Erythroblast (primary cell): ENCODE results near the gene THADA.

Source experiments
- DNase-seq, 2 experiments: peaks; one replicate each; lab custom pipeline; 2025; lab: John Stamatoyannopoulos, UW
- GATA1 ChIP-seq: IDR thresholded peaks from 2 replicates; pipeline ENCODE4 v1.6.1; 2011; ENCODE audit warnings: low read depth, mild to moderate bottlenecking, control low read depth, low read length, moderate library complexity
- POLR2A ChIP-seq: IDR thresholded peaks from 2 replicates; pipeline ENCODE4 v1.6.1; 2011; ENCODE audit warnings: mild to moderate bottlenecking, low read length

The THADA gene

GRCh38 chr2:43376523-43377198 is 219.2 kb downstream of the THADA start:
- no peak for DNase-seq
- TF ChIP-seq GATA1 (no peak), POLR2A (no peak)

GRCh38 chr2:43375746-43376522 is 219.9 kb downstream of the THADA start:
- no peak for DNase-seq
- no peak for TF ChIP-seq GATA1
- no peak for TF ChIP-seq POLR2A

- TF ChIP-seq POLR2A = no peak
- TF ChIP-seq GATA1 = no peak
- no peak for DNase-seq
Measured at GRCh38 chr2:43372416-43373081, 223.3 kb downstream of the THADA start.

- TF ChIP-seq POLR2A = no peak
- TF ChIP-seq GATA1 = no peak
- no peak for DNase-seq
Measured at GRCh38 chr2:43370705-43371104, 225.1 kb downstream of the THADA start.

GRCh38 chr2:43370146-43370545 is 225.7 kb downstream of the THADA start:
- no peak for TF ChIP-seq POLR2A
- no peak for TF ChIP-seq GATA1
- no peak for DNase-seq

GRCh38 chr2:43368483-43369385 is 227.1 kb downstream of the THADA start:
- no peak for DNase-seq
- TF ChIP-seq GATA1 (no peak), POLR2A (no peak)

GRCh38 chr2:43367012-43367782 is 228.6 kb downstream of the THADA start:
- no peak for DNase-seq

GRCh38 chr2:43363120-43363519 is 232.7 kb downstream of the THADA start:
- TF ChIP-seq GATA1 (no peak), POLR2A (no peak)
- no peak for DNase-seq

More at GRCh38 chr2:43367012-43367782, 228.6 kb downstream of the THADA start:
- TF ChIP-seq POLR2A (no peak), GATA1 (no peak)

GRCh38 chr2:43361286-43361685 is 234.6 kb downstream of the THADA start:
- DNase-seq = no peak
- TF ChIP-seq POLR2A = no peak
- TF ChIP-seq GATA1 = no peak

- DNase-seq = peak in 1 of 2 experiments; percentile 46
- TF ChIP-seq POLR2A (no peak), GATA1 (no peak)
Measured at GRCh38 chr2:43360137-43360536, 235.7 kb downstream of the THADA start.

- no peak for TF ChIP-seq POLR2A
- TF ChIP-seq GATA1 = no peak
- DNase-seq = no peak
Measured at GRCh38 chr2:43358410-43359201, 237.2 kb downstream of the THADA start.

- TF ChIP-seq GATA1 (no peak), POLR2A (no peak)
- DNase-seq = no peak
Measured at GRCh38 chr2:43356774-43357173, 239.1 kb downstream of the THADA start.
